Omental fat pad (tissue), 4 donors: ENCODE measurements around the gene CSRP2. TPM values are rescaled to one million over a fixed set of nuclear protein-coding genes. Genes with fewer than 3 reads are reported as not detected.

Source experiments
- ATAC-seq: fragments of 150-250 bp; one replicate; pipeline ENCODE4 v1.9.1; 2016; ENCODE audit warnings: mild to moderate bottlenecking, moderate library complexity; ENCODE audit not compliant: low FRiP score
- DNase-seq: peaks from one replicate; pipeline ENCODE4 v3.0.0-alpha.2; 2019; ENCODE audit warnings: low spot score
- CTCF ChIP-seq, 3 donors: fragments of 450-650 bp; IDR thresholded peaks; one replicate each; pipeline ENCODE4 v1.5.1; 2016 to 2017; ENCODE audit warnings: antibody characterized with exemption in 3 of 3, mild to moderate bottlenecking in 3 of 3, moderate library complexity in 2 of 3
- total RNA-seq, 4 donors: library from RNA; depleted of rRNA; stranded (reverse); fragments of >200 nt; gene quantifications; one replicate each; pipeline ENCODE4 v1.1.0, GENCODE V29; 2016

The CSRP2 gene
- total RNA-seq, 4 donors from 2014 or later, result 14.3 to 49.7 (median 24.4) TPM

DNA sequence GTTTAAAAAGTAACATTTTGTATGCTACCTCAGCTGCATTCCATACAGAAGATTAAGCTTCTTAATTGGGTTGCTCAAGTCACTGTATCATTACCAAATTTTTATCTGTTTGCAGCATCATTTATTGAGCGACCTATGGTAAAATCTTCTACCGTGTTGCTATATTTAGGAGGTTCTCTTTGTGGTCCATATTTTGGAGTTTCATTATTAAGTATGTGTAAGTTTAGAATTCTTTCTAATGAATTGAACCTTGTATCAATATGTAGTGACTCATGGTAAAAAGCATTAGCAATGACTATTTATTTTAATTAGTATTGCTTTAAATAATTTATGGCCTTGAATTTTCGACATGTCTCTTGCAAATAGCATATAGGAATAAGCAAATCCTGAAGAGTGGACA is 42.2 kb downstream of the CSRP2 start:
- DNase-seq, result no peak
- TF ChIP-seq CTCF (IDR thresholded peaks at IDR 0.05), result no peak
- no peak for ATAC-seq

GRCh38 chr12:76830436-76830835 is 48.4 kb downstream of the CSRP2 start:
- no peak for ATAC-seq
- no peak for TF ChIP-seq CTCF (IDR thresholded peaks at IDR 0.05)

DNA sequence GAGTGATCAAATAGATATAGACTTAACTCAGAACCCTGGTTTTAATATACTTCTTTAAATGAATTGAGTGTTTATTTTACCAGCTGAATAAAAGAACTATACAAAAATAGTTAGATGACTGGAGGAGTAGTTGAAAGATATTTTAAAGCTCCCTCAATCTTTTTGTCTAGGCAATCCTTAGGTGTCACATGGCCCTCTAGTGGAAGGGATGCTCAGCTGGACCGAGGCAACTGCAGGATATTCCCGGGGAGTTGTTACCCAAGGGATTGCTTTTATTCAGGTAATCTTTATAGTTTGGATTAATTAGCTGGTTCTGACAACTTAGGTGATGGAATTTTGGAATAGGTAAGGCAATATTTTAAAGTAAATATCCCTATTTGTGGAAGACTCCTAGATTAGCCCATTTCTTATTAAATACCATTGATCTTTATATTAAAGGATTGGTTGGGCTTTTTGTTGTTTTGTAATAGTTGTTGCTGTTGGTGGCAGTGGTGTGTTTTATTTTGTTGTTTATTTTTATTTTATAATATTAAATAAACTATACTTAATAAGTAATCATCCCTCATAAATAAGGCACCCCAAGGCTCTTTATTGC is 57.8 kb downstream of the CSRP2 start:
- TF ChIP-seq CTCF (IDR thresholded peaks at IDR 0.05), result no peak
- DNase-seq (no peak), ATAC-seq (no peak)

More at GRCh38 chr12:76830436-76830835, 48.4 kb downstream of the CSRP2 start:
- no peak for DNase-seq

GRCh38 chr12:76813972-76814371 is 64.8 kb downstream of the CSRP2 start:
- DNase-seq (no peak), ATAC-seq (no peak)
- no peak for TF ChIP-seq CTCF (IDR thresholded peaks at IDR 0.05)

- no peak for DNase-seq
- TF ChIP-seq CTCF (IDR thresholded peaks at IDR 0.05), result no peak
- no peak for ATAC-seq
Measured at GRCh38 chr12:76813265-76813664, 65.6 kb downstream of the CSRP2 start.

GRCh38 chr12:76811976-76812375 is 66.8 kb downstream of the CSRP2 start:
- ATAC-seq (no peak), DNase-seq (no peak)
- no peak for TF ChIP-seq CTCF (IDR thresholded peaks at IDR 0.05)

GRCh38 chr12:76810671-76811419 is 68.0 kb downstream of the CSRP2 start:
- DNase-seq (no peak), ATAC-seq (no peak)
- no peak for TF ChIP-seq CTCF (IDR thresholded peaks at IDR 0.05)
